HEK293 (cell line): ENCODE measurements around the gene DDRGK1.

ENCODE experiments used
- CTCF ChIA-PET: fragments of 350-600 bp; formaldehyde crosslinking; extraction: SDS; loops from one replicate; lab custom pipeline; 2021; ENCODE audit warnings: antibody characterized with exemption; lab: Yijun Ruan, JAX
- POLR2A ChIA-PET: fragments of 300-600 bp; formaldehyde crosslinking; extraction: SDS; loops from one replicate; lab custom pipeline; 2020; ENCODE audit warnings: antibody characterized with exemption, inconsistent platforms; lab: Yijun Ruan, JAX
- H3K27ac ChIP-seq: fragments of 200-500 bp; sonication (Bioruptor generic); 2 replicates; pipeline ENCODE4 v1.5.1; 2014; ENCODE audit warnings: low read depth, low read length, control low read depth, inconsistent platforms; ENCODE audit errors: extremely low read depth
- H3K36me3 ChIP-seq, 2 experiments: fragments of 200-500 bp in 1 of 2; sonication (Bioruptor generic) in 1 of 2; 1 replicate in 1 of 2; 2 replicates in 1 of 2; pipeline ENCODE4 v1.5.1; 2014 to 2017; ENCODE audit warnings: inconsistent platforms in 2 of 2, low read length in 2 of 2; ENCODE audit not compliant: control insufficient read depth in 2 of 2, insufficient read depth in 1 of 2
- H3K4me1 ChIP-seq: fragments of 200-500 bp; sonication (Bioruptor generic); 2 replicates; pipeline ENCODE4 v1.5.1; 2014; ENCODE audit warnings: mild to moderate bottlenecking, low read length, inconsistent platforms; ENCODE audit not compliant: control insufficient read depth, insufficient read depth
- H3K4me3 ChIP-seq: 2 replicates; pipeline ENCODE4 v1.5.1; 2011; ENCODE audit warnings: low read depth, mild to moderate bottlenecking, control low read depth, low read length, moderate library complexity
- H3K9me3 ChIP-seq: fragments of 200-500 bp; sonication (Bioruptor generic); 2 replicates; pipeline ENCODE4 v1.5.1; 2014; ENCODE audit warnings: low read depth, low read length, inconsistent platforms; ENCODE audit not compliant: control insufficient read depth, insufficient read depth
- GLIS1 ChIP-seq: fragments of 450-650 bp; formaldehyde crosslinking; IDR thresholded peaks from 2 replicates; pipeline ENCODE4 v1.5.1; 2016; ENCODE audit warnings: missing biosample characterization, missing genetic modification characterization
- IKZF3 ChIP-seq: fragments of 450-650 bp; IDR thresholded peaks from 2 replicates; pipeline ENCODE4 v1.5.0; 2018; ENCODE audit warnings: missing biosample characterization, mild to moderate bottlenecking, missing genetic modification characterization, moderate library complexity
- OSR2 ChIP-seq: fragments of 450-650 bp; formaldehyde crosslinking; IDR thresholded peaks from 2 replicates; pipeline ENCODE4 v1.5.1; 2016; ENCODE audit warnings: missing biosample characterization, missing genetic modification characterization
- RBAK ChIP-seq: fragments of 450-650 bp; formaldehyde crosslinking; IDR thresholded peaks from 2 replicates; pipeline ENCODE4 v1.5.1; 2016; ENCODE audit warnings: missing biosample characterization, missing genetic modification characterization
- SCRT1 ChIP-seq: fragments of 450-650 bp; formaldehyde crosslinking; IDR thresholded peaks from 2 replicates; pipeline ENCODE4 v1.5.1; 2016; ENCODE audit warnings: missing biosample characterization, missing genetic modification characterization, borderline replicate concordance
- ZBTB17 ChIP-seq: fragments of 450-650 bp; formaldehyde crosslinking; IDR thresholded peaks from 2 replicates; pipeline ENCODE4 v1.5.1; 2016; ENCODE audit warnings: missing biosample characterization, missing genetic modification characterization
- ZBTB8A ChIP-seq: fragments of 450-650 bp; formaldehyde crosslinking; IDR thresholded peaks from 2 replicates; pipeline ENCODE4 v1.5.1; 2016; ENCODE audit warnings: missing biosample characterization, missing genetic modification characterization
- ZEB2 ChIP-seq: fragments of 450-650 bp; formaldehyde crosslinking; IDR thresholded peaks from 2 replicates; pipeline ENCODE4 v1.5.1; 2016; ENCODE audit warnings: missing biosample characterization, missing genetic modification characterization
- ZFP37 ChIP-seq: fragments of 450-650 bp; formaldehyde crosslinking; IDR thresholded peaks from 2 replicates; pipeline ENCODE4 v1.5.1; 2016; ENCODE audit warnings: missing biosample characterization, missing genetic modification characterization
- ZNF175 ChIP-seq: fragments of 450-650 bp; formaldehyde crosslinking; IDR thresholded peaks from 2 replicates; pipeline ENCODE4 v1.5.1; 2016; ENCODE audit warnings: missing biosample characterization, missing genetic modification characterization
- ZNF341 ChIP-seq: fragments of 450-650 bp; formaldehyde crosslinking; IDR thresholded peaks from 2 replicates; pipeline ENCODE4; 2016; ENCODE audit warnings: low read depth, missing biosample characterization, missing genetic modification characterization
- ZNF350 ChIP-seq: fragments of 450-650 bp; formaldehyde crosslinking; IDR thresholded peaks from 2 replicates; pipeline ENCODE4 v1.5.0; 2017; ENCODE audit warnings: missing biosample characterization, mild to moderate bottlenecking, missing genetic modification characterization
- ZNF354C ChIP-seq: fragments of 450-650 bp; formaldehyde crosslinking; IDR thresholded peaks from 2 replicates; pipeline ENCODE4 v1.5.1; 2016; ENCODE audit warnings: missing biosample characterization, missing genetic modification characterization, low read depth, borderline replicate concordance
- ZNF501 ChIP-seq: fragments of 450-650 bp; formaldehyde crosslinking; IDR thresholded peaks from 2 replicates; pipeline ENCODE4 v1.5.1; 2016; ENCODE audit warnings: missing biosample characterization, missing genetic modification characterization
- ZNF530 ChIP-seq: fragments of 450-650 bp; formaldehyde crosslinking; IDR thresholded peaks from 2 replicates; pipeline ENCODE4 v1.5.1; 2016; ENCODE audit warnings: low read depth, missing biosample characterization, missing genetic modification characterization
- ZNF830 ChIP-seq: fragments of 450-650 bp; IDR thresholded peaks from 2 replicates; pipeline ENCODE4 v1.5.0; 2018; ENCODE audit warnings: missing biosample characterization, missing genetic modification characterization, low read depth, mild to moderate bottlenecking, moderate library complexity
- ZNF837 ChIP-seq: fragments of 450-650 bp; formaldehyde crosslinking; IDR thresholded peaks from 2 replicates; pipeline ENCODE4 v1.5.1; 2016; ENCODE audit warnings: missing biosample characterization, missing genetic modification characterization
- TF ChIP-seq, protein P1 (sequence below): fragments of 450-650 bp; formaldehyde crosslinking; IDR thresholded peaks from 2 replicates; pipeline ENCODE4 v1.5.1; 2017; ENCODE audit warnings: missing biosample characterization, missing genetic modification characterization
- TF ChIP-seq, protein P2 (sequence below): fragments of 450-650 bp; formaldehyde crosslinking; IDR thresholded peaks from 2 replicates; pipeline ENCODE4 v1.5.1; 2016; ENCODE audit warnings: missing biosample characterization, missing genetic modification characterization, borderline replicate concordance
- TF ChIP-seq, protein P3 (sequence below): fragments of 450-650 bp; formaldehyde crosslinking; IDR thresholded peaks from 2 replicates; pipeline ENCODE4 v1.5.1; 2016; ENCODE audit warnings: missing biosample characterization, missing genetic modification characterization, borderline replicate concordance
- TF ChIP-seq, protein P4 (sequence below): fragments of 450-650 bp; formaldehyde crosslinking; IDR thresholded peaks from 2 replicates; pipeline ENCODE4 v1.5.1; 2016; ENCODE audit warnings: missing biosample characterization, missing genetic modification characterization
- TF ChIP-seq, protein P5 (sequence below): fragments of 450-650 bp; formaldehyde crosslinking; IDR thresholded peaks from 2 replicates; pipeline ENCODE4 v1.5.1; 2016; ENCODE audit warnings: missing biosample characterization, missing genetic modification characterization

Gene DDRGK1

DNA sequence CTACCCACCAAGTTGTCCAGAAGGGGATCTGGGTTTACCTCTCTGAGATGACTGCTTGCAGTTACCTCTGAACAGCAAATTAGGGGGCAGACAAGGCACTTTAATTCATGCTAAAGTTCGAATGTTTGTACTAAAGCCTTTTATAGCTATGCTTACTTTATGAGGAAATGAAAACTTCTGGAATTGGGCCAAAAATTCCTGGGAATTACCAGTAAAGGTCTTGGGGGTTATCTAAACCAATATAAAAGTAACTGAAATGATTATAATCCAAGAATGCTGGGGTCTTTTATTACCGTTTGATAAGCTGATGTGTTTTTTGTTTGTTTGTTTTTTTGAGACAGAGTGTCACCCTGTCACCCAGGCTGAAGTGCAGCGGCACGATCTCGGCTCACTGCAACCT, 23.2 kb downstream of the DDRGK1 start:
- no peak overlapping the region for H3K4me3 ChIP-seq
- peaks cover 0 to 2% of the 10 kb centered on the region in 2 experiments; a peak in 1 of 3 replicates for H3K36me3 ChIP-seq
- peaks cover 9% of the 10 kb centered on the region for H3K4me1 ChIP-seq
- H3K9me3 ChIP-seq = no peaks in the 10 kb centered on the region
- ChIA-PET CTCF (interaction anchor here (0.5 kb wide), 1 partner anchor 10 kb away, joined by 3 read pairs; no protein-coding TSS in a partner anchor), POLR2A (no interaction called here)
- H3K27ac ChIP-seq = no peak overlapping the region
- TF ChIP-seq ZBTB8A (tag by site-specific recombination) (0 out of 2 replicates have a peak, but pooled peaks have one; percentile 21), IKZF3 (peak; percentile 76), OSR2 (peak; percentile 43; the same call in 1 of the 2 replicates), ZEB2 (0 out of 2 replicates have a peak, but pooled peaks have one; percentile 39), ZNF354C (tag by site-specific recombination) (no peak), RBAK (tag by site-specific recombination) (no peak), GLIS1 (tag by site-specific recombination) (0 out of 2 replicates have a peak, but pooled peaks have one; percentile 39), ZBTB17 (tag by site-specific recombination) (peak; percentile 19; the same call in 1 of the 2 replicates)
- TF ChIP-seq, protein P1, sequence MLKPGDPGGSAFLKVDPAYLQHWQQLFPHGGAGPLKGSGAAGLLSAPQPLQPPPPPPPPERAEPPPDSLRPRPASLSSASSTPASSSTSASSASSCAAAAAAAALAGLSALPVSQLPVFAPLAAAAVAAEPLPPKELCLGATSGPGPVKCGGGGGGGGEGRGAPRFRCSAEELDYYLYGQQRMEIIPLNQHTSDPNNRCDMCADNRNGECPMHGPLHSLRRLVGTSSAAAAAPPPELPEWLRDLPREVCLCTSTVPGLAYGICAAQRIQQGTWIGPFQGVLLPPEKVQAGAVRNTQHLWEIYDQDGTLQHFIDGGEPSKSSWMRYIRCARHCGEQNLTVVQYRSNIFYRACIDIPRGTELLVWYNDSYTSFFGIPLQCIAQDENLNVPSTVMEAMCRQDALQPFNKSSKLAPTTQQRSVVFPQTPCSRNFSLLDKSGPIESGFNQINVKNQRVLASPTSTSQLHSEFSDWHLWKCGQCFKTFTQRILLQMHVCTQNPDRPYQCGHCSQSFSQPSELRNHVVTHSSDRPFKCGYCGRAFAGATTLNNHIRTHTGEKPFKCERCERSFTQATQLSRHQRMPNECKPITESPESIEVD = peak; percentile 71
- TF ChIP-seq, protein P2, sequence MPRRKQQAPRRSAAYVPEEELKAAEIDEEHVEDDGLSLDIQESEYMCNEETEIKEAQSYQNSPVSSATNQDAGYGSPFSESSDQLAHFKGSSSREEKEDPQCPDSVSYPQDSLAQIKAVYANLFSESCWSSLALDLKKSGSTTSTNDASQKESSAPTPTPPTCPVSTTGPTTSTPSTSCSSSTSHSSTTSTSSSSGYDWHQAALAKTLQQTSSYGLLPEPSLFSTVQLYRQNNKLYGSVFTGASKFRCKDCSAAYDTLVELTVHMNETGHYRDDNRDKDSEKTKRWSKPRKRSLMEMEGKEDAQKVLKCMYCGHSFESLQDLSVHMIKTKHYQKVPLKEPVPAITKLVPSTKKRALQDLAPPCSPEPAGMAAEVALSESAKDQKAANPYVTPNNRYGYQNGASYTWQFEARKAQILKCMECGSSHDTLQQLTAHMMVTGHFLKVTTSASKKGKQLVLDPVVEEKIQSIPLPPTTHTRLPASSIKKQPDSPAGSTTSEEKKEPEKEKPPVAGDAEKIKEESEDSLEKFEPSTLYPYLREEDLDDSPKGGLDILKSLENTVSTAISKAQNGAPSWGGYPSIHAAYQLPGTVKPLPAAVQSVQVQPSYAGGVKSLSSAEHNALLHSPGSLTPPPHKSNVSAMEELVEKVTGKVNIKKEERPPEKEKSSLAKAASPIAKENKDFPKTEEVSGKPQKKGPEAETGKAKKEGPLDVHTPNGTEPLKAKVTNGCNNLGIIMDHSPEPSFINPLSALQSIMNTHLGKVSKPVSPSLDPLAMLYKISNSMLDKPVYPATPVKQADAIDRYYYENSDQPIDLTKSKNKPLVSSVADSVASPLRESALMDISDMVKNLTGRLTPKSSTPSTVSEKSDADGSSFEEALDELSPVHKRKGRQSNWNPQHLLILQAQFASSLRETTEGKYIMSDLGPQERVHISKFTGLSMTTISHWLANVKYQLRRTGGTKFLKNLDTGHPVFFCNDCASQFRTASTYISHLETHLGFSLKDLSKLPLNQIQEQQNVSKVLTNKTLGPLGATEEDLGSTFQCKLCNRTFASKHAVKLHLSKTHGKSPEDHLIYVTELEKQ (tag by site-specific recombination) = 0 out of 2 replicates have a peak, but pooled peaks have one; percentile 41

DNA sequence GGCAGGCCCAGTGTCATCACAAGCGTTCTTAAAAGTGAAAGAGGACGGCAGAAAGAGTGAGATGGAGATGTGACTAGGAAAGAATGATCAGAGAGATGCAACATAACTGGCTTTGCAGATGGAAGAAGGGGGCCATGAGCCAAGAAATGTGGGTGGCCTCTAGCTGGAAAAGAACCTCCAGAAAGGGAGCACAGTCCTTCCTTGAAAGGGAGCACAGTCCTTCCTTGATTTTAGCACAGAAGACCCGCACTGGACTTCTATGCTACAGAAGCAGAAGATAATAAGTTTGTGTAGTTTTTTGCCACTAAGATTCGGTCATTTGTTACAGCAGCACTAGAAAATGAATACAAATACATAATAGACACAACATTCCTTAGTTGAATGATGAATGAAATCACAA, 24.2 kb downstream of the DDRGK1 start:
- no peak overlapping the region for H3K4me3 ChIP-seq
- peaks cover 0 to 8% of the 10 kb centered on the region in 2 experiments; a peak in 1 of 3 replicates for H3K36me3 ChIP-seq
- H3K9me3 ChIP-seq = no peaks in the 10 kb centered on the region
- peaks cover 13% of the 10 kb centered on the region for H3K4me1 ChIP-seq
- no peak overlapping the region for H3K27ac ChIP-seq
- POLR2A ChIA-PET = no interaction called here
- CTCF ChIA-PET = interaction anchor here (1.2 kb wide), 1 partner anchor 127 kb away, joined by 6 read pairs; no protein-coding TSS in a partner anchor
- no peak for TF ChIP-seq ZNF837 (tag by site-specific recombination)
- no peak for TF ChIP-seq ZNF175 (tag by site-specific recombination)
- TF ChIP-seq ZFP37 (tag by site-specific recombination) = no peak
- no peak for TF ChIP-seq ZNF530 (tag by site-specific recombination)
- TF ChIP-seq ZNF341 (tag by site-specific recombination) = no peak
- TF ChIP-seq, protein P3, sequence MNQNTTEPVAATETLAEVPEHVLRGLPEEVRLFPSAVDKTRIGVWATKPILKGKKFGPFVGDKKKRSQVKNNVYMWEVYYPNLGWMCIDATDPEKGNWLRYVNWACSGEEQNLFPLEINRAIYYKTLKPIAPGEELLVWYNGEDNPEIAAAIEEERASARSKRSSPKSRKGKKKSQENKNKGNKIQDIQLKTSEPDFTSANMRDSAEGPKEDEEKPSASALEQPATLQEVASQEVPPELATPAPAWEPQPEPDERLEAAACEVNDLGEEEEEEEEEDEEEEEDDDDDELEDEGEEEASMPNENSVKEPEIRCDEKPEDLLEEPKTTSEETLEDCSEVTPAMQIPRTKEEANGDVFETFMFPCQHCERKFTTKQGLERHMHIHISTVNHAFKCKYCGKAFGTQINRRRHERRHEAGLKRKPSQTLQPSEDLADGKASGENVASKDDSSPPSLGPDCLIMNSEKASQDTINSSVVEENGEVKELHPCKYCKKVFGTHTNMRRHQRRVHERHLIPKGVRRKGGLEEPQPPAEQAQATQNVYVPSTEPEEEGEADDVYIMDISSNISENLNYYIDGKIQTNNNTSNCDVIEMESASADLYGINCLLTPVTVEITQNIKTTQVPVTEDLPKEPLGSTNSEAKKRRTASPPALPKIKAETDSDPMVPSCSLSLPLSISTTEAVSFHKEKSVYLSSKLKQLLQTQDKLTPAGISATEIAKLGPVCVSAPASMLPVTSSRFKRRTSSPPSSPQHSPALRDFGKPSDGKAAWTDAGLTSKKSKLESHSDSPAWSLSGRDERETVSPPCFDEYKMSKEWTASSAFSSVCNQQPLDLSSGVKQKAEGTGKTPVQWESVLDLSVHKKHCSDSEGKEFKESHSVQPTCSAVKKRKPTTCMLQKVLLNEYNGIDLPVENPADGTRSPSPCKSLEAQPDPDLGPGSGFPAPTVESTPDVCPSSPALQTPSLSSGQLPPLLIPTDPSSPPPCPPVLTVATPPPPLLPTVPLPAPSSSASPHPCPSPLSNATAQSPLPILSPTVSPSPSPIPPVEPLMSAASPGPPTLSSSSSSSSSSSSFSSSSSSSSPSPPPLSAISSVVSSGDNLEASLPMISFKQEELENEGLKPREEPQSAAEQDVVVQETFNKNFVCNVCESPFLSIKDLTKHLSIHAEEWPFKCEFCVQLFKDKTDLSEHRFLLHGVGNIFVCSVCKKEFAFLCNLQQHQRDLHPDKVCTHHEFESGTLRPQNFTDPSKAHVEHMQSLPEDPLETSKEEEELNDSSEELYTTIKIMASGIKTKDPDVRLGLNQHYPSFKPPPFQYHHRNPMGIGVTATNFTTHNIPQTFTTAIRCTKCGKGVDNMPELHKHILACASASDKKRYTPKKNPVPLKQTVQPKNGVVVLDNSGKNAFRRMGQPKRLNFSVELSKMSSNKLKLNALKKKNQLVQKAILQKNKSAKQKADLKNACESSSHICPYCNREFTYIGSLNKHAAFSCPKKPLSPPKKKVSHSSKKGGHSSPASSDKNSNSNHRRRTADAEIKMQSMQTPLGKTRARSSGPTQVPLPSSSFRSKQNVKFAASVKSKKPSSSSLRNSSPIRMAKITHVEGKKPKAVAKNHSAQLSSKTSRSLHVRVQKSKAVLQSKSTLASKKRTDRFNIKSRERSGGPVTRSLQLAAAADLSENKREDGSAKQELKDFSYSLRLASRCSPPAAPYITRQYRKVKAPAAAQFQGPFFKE (tag by site-specific recombination) = no peak
- TF ChIP-seq SCRT1 (tag by site-specific recombination) = no peak
- no peak for TF ChIP-seq ZNF350 (tag by site-specific recombination)
- TF ChIP-seq ZNF501 (tag by site-specific recombination) = no peak
- TF ChIP-seq, protein P4, sequence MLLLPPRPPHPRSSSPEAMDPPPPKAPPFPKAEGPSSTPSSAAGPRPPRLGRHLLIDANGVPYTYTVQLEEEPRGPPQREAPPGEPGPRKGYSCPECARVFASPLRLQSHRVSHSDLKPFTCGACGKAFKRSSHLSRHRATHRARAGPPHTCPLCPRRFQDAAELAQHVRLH (tag by site-specific recombination) = no peak
- no peak for TF ChIP-seq ZNF830 (tag by site-specific recombination)
- no peak for TF ChIP-seq OSR2
- TF ChIP-seq, protein P5, sequence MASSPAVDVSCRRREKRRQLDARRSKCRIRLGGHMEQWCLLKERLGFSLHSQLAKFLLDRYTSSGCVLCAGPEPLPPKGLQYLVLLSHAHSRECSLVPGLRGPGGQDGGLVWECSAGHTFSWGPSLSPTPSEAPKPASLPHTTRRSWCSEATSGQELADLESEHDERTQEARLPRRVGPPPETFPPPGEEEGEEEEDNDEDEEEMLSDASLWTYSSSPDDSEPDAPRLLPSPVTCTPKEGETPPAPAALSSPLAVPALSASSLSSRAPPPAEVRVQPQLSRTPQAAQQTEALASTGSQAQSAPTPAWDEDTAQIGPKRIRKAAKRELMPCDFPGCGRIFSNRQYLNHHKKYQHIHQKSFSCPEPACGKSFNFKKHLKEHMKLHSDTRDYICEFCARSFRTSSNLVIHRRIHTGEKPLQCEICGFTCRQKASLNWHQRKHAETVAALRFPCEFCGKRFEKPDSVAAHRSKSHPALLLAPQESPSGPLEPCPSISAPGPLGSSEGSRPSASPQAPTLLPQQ (tag by site-specific recombination) = no peak
- TF ChIP-seq ZNF354C (tag by site-specific recombination) = no peak
